AG10803 (cell line): ENCODE measurements around the gene TRIM3.

Experiments used
- DNase-seq: peaks from one replicate; pipeline ENCODE4 v3.0.0; 2010; ENCODE audit warnings: low read depth
- H3K4me3 ChIP-seq: 2 replicates; pipeline ENCODE4 v1.5.1; 2011; ENCODE audit warnings: mild to moderate bottlenecking, low read length, control low read depth
- CTCF ChIP-seq: conservative IDR thresholded peaks from 2 replicates; pipeline ENCODE4 v1.5.1; 2011; ENCODE audit warnings: mild to moderate bottlenecking, low read length, control low read depth, inconsistent platforms

Gene TRIM3

GRCh38 chr11:6406370-6406769 lies 67.4 kb downstream of the TRIM3 start:
- no peak for TF ChIP-seq CTCF
- DNase-seq = no peak

GRCh38 chr11:6405846-6406245 lies 67.9 kb downstream of the TRIM3 start:
- no peak overlapping the region for H3K4me3 ChIP-seq
- no peak for DNase-seq
- no peak for TF ChIP-seq CTCF

More at GRCh38 chr11:6406370-6406769, 67.4 kb downstream of the TRIM3 start:
- no peak overlapping the region for H3K4me3 ChIP-seq

GRCh38 chr11:6405052-6405667 lies 68.6 kb downstream of the TRIM3 start:
- no peak for DNase-seq
- H3K4me3 ChIP-seq = no peak overlapping the region
- TF ChIP-seq CTCF = no peak

GRCh38 chr11:6404342-6405051 lies 69.2 kb downstream of the TRIM3 start:
- TF ChIP-seq CTCF = no peak
- H3K4me3 ChIP-seq = no peak overlapping the region
- DNase-seq = peak; percentile 61

GRCh38 chr11:6403539-6403938 lies 70.2 kb downstream of the TRIM3 start:
- DNase-seq = no peak
- TF ChIP-seq CTCF = no peak
- no peak overlapping the region for H3K4me3 ChIP-seq

GRCh38 chr11:6402561-6402981 lies 71.2 kb downstream of the TRIM3 start:
- no peak for TF ChIP-seq CTCF
- no peak overlapping the region for H3K4me3 ChIP-seq
- no peak for DNase-seq

GRCh38 chr11:6402061-6402470 lies 71.7 kb downstream of the TRIM3 start:
- no peak for TF ChIP-seq CTCF
- H3K4me3 ChIP-seq = no peak overlapping the region
- DNase-seq = no peak
